Measurements from ENCODE around the gene DYNC1I1.
A peak's percentile ranks its signal among the peaks of the same experiment; 100 is the strongest.

The DYNC1I1 gene

GRCh38 chr7:95794917-95795515 lies 22.7 kb downstream of the DYNC1I1 start:
- peak; percentile 18 for DNase-seq

GRCh38 chr7:95796617-95797016 lies 24.3 kb downstream of the DYNC1I1 start:
- DNase-seq = no peak

- peak; percentile 93 for DNase-seq
These were observed 26.1 kb downstream of the DYNC1I1 start for GRCh38 chr7:95798401-95798930.

- no peak for DNase-seq
These were observed 28.4 kb downstream of the DYNC1I1 start for GRCh38 chr7:95800787-95801186.

- no peak for DNase-seq
These were observed 29.9 kb downstream of the DYNC1I1 start for GRCh38 chr7:95802270-95802669.

- no peak for DNase-seq
These were observed 31.7 kb downstream of the DYNC1I1 start for GRCh38 chr7:95804052-95804451.

- DNase-seq = no peak
These were observed 33.6 kb downstream of the DYNC1I1 start for GRCh38 chr7:95805909-95806308.

- no peak for DNase-seq
These were observed 36.0 kb downstream of the DYNC1I1 start for GRCh38 chr7:95808396-95808795.

GRCh38 chr7:95811846-95812445 lies 39.6 kb downstream of the DYNC1I1 start:
- DNase-seq = no peak

GRCh38 chr7:95814721-95815120 lies 42.4 kb downstream of the DYNC1I1 start:
- DNase-seq = no peak

GRCh38 chr7:95817866-95818640 lies 45.7 kb downstream of the DYNC1I1 start:
- no peak for DNase-seq

GRCh38 chr7:95820778-95821177 lies 48.4 kb downstream of the DYNC1I1 start:
- DNase-seq = no peak

- DNase-seq = no peak
These were observed 50.4 kb downstream of the DYNC1I1 start for GRCh38 chr7:95822717-95823116.

GRCh38 chr7:95824616-95825015 lies 52.3 kb downstream of the DYNC1I1 start:
- no peak for DNase-seq

- no peak for DNase-seq
These were observed 56.8 kb downstream of the DYNC1I1 start for GRCh38 chr7:95828824-95829790.

GRCh38 chr7:95840953-95841950 lies 68.9 kb downstream of the DYNC1I1 start:
- no peak for DNase-seq

- no peak for DNase-seq
These were observed 70.9 kb downstream of the DYNC1I1 start for GRCh38 chr7:95843286-95843685.

GRCh38 chr7:95845007-95845406 lies 72.7 kb downstream of the DYNC1I1 start:
- DNase-seq = no peak

GRCh38 chr7:95847061-95847460 lies 74.7 kb downstream of the DYNC1I1 start:
- no peak for DNase-seq

- DNase-seq = no peak
These were observed 87.1 kb downstream of the DYNC1I1 start for GRCh38 chr7:95859429-95859828.

- DNase-seq = no peak
These were observed 88.7 kb downstream of the DYNC1I1 start for GRCh38 chr7:95861041-95861440.

Measured in NCI-H748 treated with DMSO at 0.1 percent for 48 hours (cell line).